IMR-90 (cell line): ENCODE data around the gene SPC25. TPM values are rescaled to one million over a fixed set of nuclear protein-coding genes. Genes with fewer than 3 reads are reported as not detected.

ENCODE experiments used
- ATAC-seq: fragments of 200-7000 bp; cut with Tn5 transposase; 2 replicates; pipeline ENCODE4 v1.9.1; 2020; ENCODE audit warnings: low read depth, mild to moderate bottlenecking, moderate library complexity
- BruUV-seq: library from RNA; stranded (reverse); fragments of 400-500 nt; replicated peaks from 2 replicates; lab custom pipeline; 2021; lab: Mats Ljungman, UMichigan
- CTCF ChIA-PET: fragments of 300-600 bp; formaldehyde crosslinking; extraction: SDS; loops from one replicate; lab custom pipeline; 2021; ENCODE audit warnings: antibody characterized with exemption; lab: Yijun Ruan, JAX
- POLR2A ChIA-PET: fragments of 300-600 bp; sonication (Branson Sonifier 250); formaldehyde crosslinking; loops from one replicate; lab custom pipeline; 2022; ENCODE audit warnings: antibody characterized with exemption; ENCODE audit not compliant: unreplicated experiment; lab: Charles Lee
- DNase-seq: peaks from one replicate; pipeline ENCODE4 v3.0.0; 2013
- H2AFZ ChIP-seq: replicated peaks from 2 replicates; pipeline ENCODE3; 2013; ENCODE audit warnings: low read length, mild to moderate bottlenecking; ENCODE audit not compliant: poor library complexity
- H2AK5ac ChIP-seq: 2 replicates; pipeline ENCODE4 v1.6.1; 2013; ENCODE audit warnings: low read depth, low read length, inconsistent platforms
- H2AK9ac ChIP-seq: replicated peaks from 2 replicates; pipeline ENCODE3; 2013; ENCODE audit warnings: mild to moderate bottlenecking, low read depth, low read length, moderate library complexity; ENCODE audit not compliant: poor library complexity
- H2BK120ac ChIP-seq: 2 replicates; pipeline ENCODE4 v1.6.1; 2013; ENCODE audit warnings: low read depth, low read length, inconsistent platforms
- H2BK15ac ChIP-seq: 3 replicates; pipeline ENCODE4 v1.6.1; 2013; ENCODE audit warnings: low read depth, low read length, inconsistent platforms
- H2BK20ac ChIP-seq: 2 replicates; pipeline ENCODE4 v1.6.1; 2013; ENCODE audit warnings: low read depth, mild to moderate bottlenecking, inconsistent platforms, low read length, moderate library complexity
- H2BK5ac ChIP-seq: 2 replicates; pipeline ENCODE4 v1.6.1; 2013; ENCODE audit warnings: mild to moderate bottlenecking, low read depth, low read length, inconsistent platforms; ENCODE audit not compliant: poor library complexity, severe bottlenecking
- H3K14ac ChIP-seq: replicated peaks from 2 replicates; pipeline ENCODE4 v1.6.1; 2013; ENCODE audit warnings: low read depth, low read length, inconsistent platforms
- H3K18ac ChIP-seq: 2 replicates; pipeline ENCODE4 v1.6.1; 2013; ENCODE audit warnings: low read depth, low read length, control low read depth
- H3K23ac ChIP-seq: 2 replicates; pipeline ENCODE4 v1.6.1; 2013; ENCODE audit warnings: low read depth, low read length, inconsistent platforms
- H3K27ac ChIP-seq: 2 replicates; pipeline ENCODE4 v1.5.1; 2013; ENCODE audit warnings: mild to moderate bottlenecking, control low read depth, low read length; ENCODE audit not compliant: insufficient read depth
- H3K27me3 ChIP-seq: 2 replicates; pipeline ENCODE4 v1.6.1; 2013; ENCODE audit warnings: low read length; ENCODE audit not compliant: control insufficient read depth, insufficient read depth
- H3K36me3 ChIP-seq: 2 replicates; pipeline ENCODE4 v1.6.1; 2013; ENCODE audit warnings: low read length, mixed read lengths; ENCODE audit not compliant: control insufficient read depth, insufficient read depth
- H3K4ac ChIP-seq: 2 replicates; pipeline ENCODE4 v1.6.1; 2013; ENCODE audit warnings: low read depth, low read length, inconsistent platforms
- H3K4me1 ChIP-seq: 2 replicates; pipeline ENCODE4 v1.6.1; 2013; ENCODE audit warnings: low read length, mixed read lengths; ENCODE audit not compliant: control insufficient read depth, insufficient read depth
- H3K4me2 ChIP-seq: 2 replicates; pipeline ENCODE4 v1.6.1; 2013; ENCODE audit warnings: low read depth, mild to moderate bottlenecking, control low read depth, low read length, moderate library complexity
- H3K4me3 ChIP-seq: 2 replicates; pipeline ENCODE4 v1.5.1; 2013; ENCODE audit warnings: low read depth, mild to moderate bottlenecking, control low read depth, low read length, moderate library complexity; ENCODE audit not compliant: insufficient read depth
- H3K56ac ChIP-seq: 2 replicates; pipeline ENCODE4 v1.6.1; 2013; ENCODE audit warnings: low read length, inconsistent platforms; ENCODE audit not compliant: insufficient read depth; ENCODE audit errors: extremely low read depth
- H3K79me1 ChIP-seq, 2 experiments: 2 replicates each; pipeline ENCODE4 v1.6.1; 2013; ENCODE audit warnings: low read length in 2 of 2, inconsistent platforms in 1 of 2, low read depth in 1 of 2
- H3K9ac ChIP-seq: 2 replicates; pipeline ENCODE4 v1.6.1; 2013; ENCODE audit warnings: low read depth, low read length, control low read depth
- H3K9me1 ChIP-seq: 2 replicates; pipeline ENCODE4 v1.6.1; 2013; ENCODE audit warnings: low read length, inconsistent platforms; ENCODE audit not compliant: insufficient read depth
- H3K9me3 ChIP-seq: 2 replicates; pipeline ENCODE4 v1.6.1; 2013; ENCODE audit warnings: low read length; ENCODE audit not compliant: control insufficient read depth, insufficient read depth
- H4K20me1 ChIP-seq: 2 replicates; pipeline ENCODE4 v1.6.1; 2013; ENCODE audit warnings: low read length, inconsistent platforms; ENCODE audit not compliant: insufficient read depth
- H4K5ac ChIP-seq: 2 replicates; pipeline ENCODE4 v1.6.1; 2013; ENCODE audit warnings: mild to moderate bottlenecking, low read depth, low read length, control low read depth
- H4K8ac ChIP-seq, 2 experiments: 2 replicates each; pipeline ENCODE4 v1.6.1; 2013; ENCODE audit warnings: low read depth in 2 of 2, low read length in 2 of 2, control low read depth in 1 of 2, inconsistent platforms in 1 of 2
- H4K91ac ChIP-seq: 2 replicates; pipeline ENCODE4 v1.6.1; 2013; ENCODE audit warnings: low read depth, low read length, inconsistent platforms; ENCODE audit not compliant: insufficient read depth
- BHLHE40 ChIP-seq: fragments of 150-350 bp; IDR thresholded peaks from 2 replicates; pipeline ENCODE4 v1.6.1; 2016; ENCODE audit warnings: mild to moderate bottlenecking, low read depth, low read length
- CEBPB ChIP-seq: IDR thresholded peaks from 2 replicates; pipeline ENCODE4 v1.6.1; 2012; ENCODE audit warnings: low read depth, low read length, improper control_type of control experiment
- CHD1 ChIP-seq: IDR thresholded peaks from 2 replicates; pipeline ENCODE4 v1.6.1; 2012; ENCODE audit warnings: low read depth, low read length, improper control_type of control experiment
- ELK1 ChIP-seq: fragments of 150-350 bp; IDR thresholded peaks from 2 replicates; pipeline ENCODE4 v1.6.1; 2016; ENCODE audit warnings: low read depth, mild to moderate bottlenecking, low read length, moderate library complexity, borderline replicate concordance
- FOS ChIP-seq: fragments of 150-350 bp; IDR thresholded peaks from 2 replicates; pipeline ENCODE4 v1.6.1; 2016; ENCODE audit warnings: low read depth, low read length
- MAFK ChIP-seq: IDR thresholded peaks from 2 replicates; pipeline ENCODE4 v1.6.1; 2012; ENCODE audit warnings: low read depth, low read length, improper control_type of control experiment
- MAZ ChIP-seq: IDR thresholded peaks from 2 replicates; pipeline ENCODE4 v1.6.1; 2012; ENCODE audit warnings: low read depth, mild to moderate bottlenecking, low read length, improper control_type of control experiment, moderate library complexity, borderline replicate concordance
- MXI1 ChIP-seq: IDR thresholded peaks from 2 replicates; pipeline ENCODE4 v1.6.1; 2012; ENCODE audit warnings: low read depth, mild to moderate bottlenecking, low read length, moderate library complexity, borderline replicate concordance
- NFE2L2 ChIP-seq: fragments of 150-350 bp; IDR thresholded peaks from 2 replicates; pipeline ENCODE4 v1.6.1; 2016; ENCODE audit warnings: low read depth, mild to moderate bottlenecking, low read length
- POLR2A ChIP-seq: IDR thresholded peaks from 2 replicates; pipeline ENCODE4 v1.6.1; 2012; ENCODE audit warnings: mild to moderate bottlenecking, low read depth, low read length
- RAD21 ChIP-seq: IDR thresholded peaks from 2 replicates; pipeline ENCODE4 v1.6.1; 2012; ENCODE audit warnings: low read length, improper control_type of control experiment
- RCOR1 ChIP-seq: IDR thresholded peaks from 2 replicates; pipeline ENCODE4 v1.6.1; 2012; ENCODE audit warnings: mild to moderate bottlenecking, low read length, improper control_type of control experiment; ENCODE audit not compliant: insufficient replicate concordance
- RFX5 ChIP-seq: IDR thresholded peaks from 2 replicates; pipeline ENCODE4 v1.8.0; 2012; ENCODE audit warnings: low read depth, mild to moderate bottlenecking, low read length, moderate library complexity
- WGBS, 2 experiments: methylation state at CpG; one replicate each; pipeline versions ENCODE4 v1.1.5 to v1.1.7; 2013; ENCODE audit warnings: missing lambda C conversion rate in 2 of 2; ENCODE audit not compliant: insufficient read length in 1 of 2; ENCODE audit errors: extremely low coverage in 2 of 2; 5-methylcytosine and 5-hydroxymethylcytosine counted together
- dilution Hi-C: fragments of 300-500 bp; cut with HindIII; formaldehyde crosslinking; loops from one replicate; pipeline ENCODE4 v1.14.3; 2018; ENCODE audit warnings: low sequenced_read_pairs; ENCODE audit not compliant: unreplicated experiment
- in situ Hi-C: fragments of 300-500 bp; cut with MboI; formaldehyde crosslinking; loops from 3 replicates; pipeline ENCODE4 v1.14.3; 2019; ENCODE audit warnings: low sequenced_read_pairs, inconsistent platforms, mixed read lengths
- intact Hi-C: fragments of 100-400 bp; cut with micrococcal nuclease; formaldehyde crosslinking; loops from 2 replicates; pipeline ENCODE4 v1.10.0; 2022
- polyA plus RNA-seq, 3 experiments: library from polyadenylated mRNA; depleted of rRNA; stranded (reverse); fragments of >200 nt; gene quantifications; 2 replicates each; pipeline ENCODE4 v1.2.3, GENCODE V29; 2012; ENCODE audit warnings: low replicate concordance in 1 of 3
- total RNA-seq: library from RNA; depleted of rRNA; stranded (reverse); fragments of >200 nt; gene quantifications from 2 replicates; pipeline ENCODE4 v1.2.3, GENCODE V29; 2012
- TF ChIP-seq, protein P1 (sequence below): conservative IDR thresholded peaks from 2 replicates; pipeline ENCODE4 v1.5.1; 2012; ENCODE audit warnings: mild to moderate bottlenecking, low read depth, low read length, improper control_type of control experiment
- TF ChIP-seq, protein P2 (sequence below): fragments of 150-350 bp; IDR thresholded peaks from 2 replicates; pipeline ENCODE4 v1.6.1; 2017; ENCODE audit warnings: mild to moderate bottlenecking, antibody characterized with exemption, low read length, low read depth

Gene SPC25
- total and polyA plus RNA-seq, 2 of the 4 experiments (the other 2 are of a cell fraction): 2.0 to 7.1 TPM

DNA sequence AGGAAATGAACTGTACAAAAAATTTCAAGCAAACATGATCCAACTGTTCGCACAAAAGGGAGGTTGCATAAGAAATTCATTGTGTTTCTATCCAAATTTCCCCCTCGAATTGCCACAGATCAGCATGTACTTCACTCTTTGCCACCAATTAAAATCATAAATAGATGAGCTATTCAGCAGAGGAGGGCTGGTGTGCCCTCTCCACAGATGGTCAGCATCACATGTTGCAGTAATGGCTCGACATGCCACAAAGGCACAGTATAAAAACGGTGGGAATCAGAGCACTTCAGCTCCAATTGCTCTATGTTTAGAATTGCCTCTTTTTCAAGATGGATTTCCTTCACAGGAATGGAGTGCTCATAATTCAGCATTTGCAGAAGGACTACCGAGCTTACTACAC is 10.8 kb upstream of the SPC25 start, which contains the start of gene G6PC2:
G6PC2 (plus strand) TSS at position 289 of the 400 bp plus-strand sequence; CDS start at position 330, 41 bp downstream.
- Histone ChIP-seq H2BK120ac (no peak within 1 kb of the TSS), H4K5ac (no peak within 1 kb of the TSS), H3K36me3 (no peaks in the 10 kb centered on the region), H2BK20ac (no peak within 1 kb of the TSS), H4K8ac (no peak within 1 kb of the TSS), H3K27me3 (0 out of 2 replicates have a peak, but pooled peaks cover 1% of the 10 kb centered on the region), H3K4me1 (no peaks in the 10 kb centered on the region), H3K9me1 (no peaks in the 10 kb centered on the region), H2AK9ac (no peak within 1 kb of the TSS), H3K9ac (no peak within 1 kb of the TSS), H3K23ac (no peak within 1 kb of the TSS), H3K27ac (no peak within 1 kb of the TSS), H3K4ac (no peak within 1 kb of the TSS), H3K56ac (no peak within 1 kb of the TSS), H4K91ac (no peak within 1 kb of the TSS), H2AK5ac (no peak within 1 kb of the TSS), H3K4me2 (no peak within 1 kb of the TSS), H3K9me3 (no peaks in the 10 kb centered on the region), H2BK15ac (no peak within 1 kb of the TSS), H3K14ac (no peak within 1 kb of the TSS), H2BK5ac (no peak within 1 kb of the TSS), H4K20me1 (no peaks in the 10 kb centered on the region), H3K4me3 (no peak within 1 kb of the TSS), H3K18ac (no peak within 1 kb of the TSS), H3K79me1 (no peaks in the 10 kb centered on the region), H2AFZ (no peak within 1 kb of the TSS)
- no peak for TF ChIP-seq MAFK
- TF ChIP-seq POLR2A: no peak
- no peak for TF ChIP-seq RFX5
- TF ChIP-seq BHLHE40: no peak
- TF ChIP-seq RAD21: no peak
- TF ChIP-seq CHD1: no peak
- TF ChIP-seq, protein P1, sequence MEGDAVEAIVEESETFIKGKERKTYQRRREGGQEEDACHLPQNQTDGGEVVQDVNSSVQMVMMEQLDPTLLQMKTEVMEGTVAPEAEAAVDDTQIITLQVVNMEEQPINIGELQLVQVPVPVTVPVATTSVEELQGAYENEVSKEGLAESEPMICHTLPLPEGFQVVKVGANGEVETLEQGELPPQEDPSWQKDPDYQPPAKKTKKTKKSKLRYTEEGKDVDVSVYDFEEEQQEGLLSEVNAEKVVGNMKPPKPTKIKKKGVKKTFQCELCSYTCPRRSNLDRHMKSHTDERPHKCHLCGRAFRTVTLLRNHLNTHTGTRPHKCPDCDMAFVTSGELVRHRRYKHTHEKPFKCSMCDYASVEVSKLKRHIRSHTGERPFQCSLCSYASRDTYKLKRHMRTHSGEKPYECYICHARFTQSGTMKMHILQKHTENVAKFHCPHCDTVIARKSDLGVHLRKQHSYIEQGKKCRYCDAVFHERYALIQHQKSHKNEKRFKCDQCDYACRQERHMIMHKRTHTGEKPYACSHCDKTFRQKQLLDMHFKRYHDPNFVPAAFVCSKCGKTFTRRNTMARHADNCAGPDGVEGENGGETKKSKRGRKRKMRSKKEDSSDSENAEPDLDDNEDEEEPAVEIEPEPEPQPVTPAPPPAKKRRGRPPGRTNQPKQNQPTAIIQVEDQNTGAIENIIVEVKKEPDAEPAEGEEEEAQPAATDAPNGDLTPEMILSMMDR: no peak
- TF ChIP-seq CEBPB: no peak
- TF ChIP-seq, protein P2, sequence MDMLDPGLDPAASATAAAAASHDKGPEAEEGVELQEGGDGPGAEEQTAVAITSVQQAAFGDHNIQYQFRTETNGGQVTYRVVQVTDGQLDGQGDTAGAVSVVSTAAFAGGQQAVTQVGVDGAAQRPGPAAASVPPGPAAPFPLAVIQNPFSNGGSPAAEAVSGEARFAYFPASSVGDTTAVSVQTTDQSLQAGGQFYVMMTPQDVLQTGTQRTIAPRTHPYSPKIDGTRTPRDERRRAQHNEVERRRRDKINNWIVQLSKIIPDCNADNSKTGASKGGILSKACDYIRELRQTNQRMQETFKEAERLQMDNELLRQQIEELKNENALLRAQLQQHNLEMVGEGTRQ: no peak
- no peak for TF ChIP-seq FOS
- TF ChIP-seq MAZ: no peak
- TF ChIP-seq RCOR1: no peak
- TF ChIP-seq MXI1: no peak
- TF ChIP-seq ELK1: no peak
- TF ChIP-seq NFE2L2: no peak
- no TSS peak for BruUV-seq
- ChIA-PET POLR2A (no interaction called here), CTCF (no interaction called here)
- dilution Hi-C loops: no loop called here
- intact Hi-C loops: no loop called here
- in situ Hi-C loops: no loop called here
- ATAC-seq (no peak), DNase-seq (no peak)
- 49% methylated on average over 2 of the region's 5 CpGs; no CpG with 5 or more reads in 1 of the 2 experiments for WGBS, 2 experiments
